Stimulated activated CD8-positive, alpha-beta memory T cell treated with anti-CD3 and anti-CD28 coated beads, Interleukin-2, amount 100 ng/mL, for 48 hours (primary cell): ENCODE results near the gene CFAP46.

Experiments used
- DNase-seq, 2 donors: peaks; one replicate each; pipeline ENCODE4 v3.0.0-alpha.2; 2020; ENCODE audit warnings: low read depth in 2 of 2

The CFAP46 gene

GRCh38 chr10:132942101-132943057, at the start of gene CFAP46:
Gene CFAP46 (minus strand): TSS chr10:132942570. CDS start chr10:132942484, 86 bp downstream.
- peak in 1 of 2 donors; percentile 26 for DNase-seq

GRCh38 chr10:132991706-132992432, 49.5 kb upstream of the CFAP46 start:
- DNase-seq, result no peak

- no peak for DNase-seq
Observed at GRCh38 chr10:132990684-132991545, 48.5 kb upstream of the CFAP46 start.

- no peak for DNase-seq
Observed at GRCh38 chr10:132989476-132990415, 47.4 kb upstream of the CFAP46 start.

- DNase-seq, result no peak
Observed at GRCh38 chr10:132988988-132989387, 46.6 kb upstream of the CFAP46 start.

GRCh38 chr10:132987671-132988571, 45.6 kb upstream of the CFAP46 start:
- no peak for DNase-seq

GRCh38 chr10:132986978-132987377, 44.6 kb upstream of the CFAP46 start:
- DNase-seq, result no peak

GRCh38 chr10:132986576-132986975, 44.2 kb upstream of the CFAP46 start:
- no peak for DNase-seq

- no peak for DNase-seq
Observed at GRCh38 chr10:132986076-132986475, 43.7 kb upstream of the CFAP46 start.

GRCh38 chr10:132985546-132985900, 43.2 kb upstream of the CFAP46 start:
- no peak for DNase-seq

GRCh38 chr10:132984801-132985545, 42.6 kb upstream of the CFAP46 start:
- no peak for DNase-seq

GRCh38 chr10:132984008-132984295, 41.6 kb upstream of the CFAP46 start:
- DNase-seq, result no peak

GRCh38 chr10:132983252-132984007, 41.1 kb upstream of the CFAP46 start:
- no peak for DNase-seq

- no peak for DNase-seq
Observed at GRCh38 chr10:132982301-132982989, 40.1 kb upstream of the CFAP46 start.

- DNase-seq, result no peak
Observed at GRCh38 chr10:132981746-132982145, 39.4 kb upstream of the CFAP46 start.

- no peak for DNase-seq
Observed at GRCh38 chr10:132981173-132981555, 38.8 kb upstream of the CFAP46 start.

GRCh38 chr10:132980426-132981172, 38.2 kb upstream of the CFAP46 start:
- no peak for DNase-seq
